ENCODE measurements around the gene MYO10.

DNA sequence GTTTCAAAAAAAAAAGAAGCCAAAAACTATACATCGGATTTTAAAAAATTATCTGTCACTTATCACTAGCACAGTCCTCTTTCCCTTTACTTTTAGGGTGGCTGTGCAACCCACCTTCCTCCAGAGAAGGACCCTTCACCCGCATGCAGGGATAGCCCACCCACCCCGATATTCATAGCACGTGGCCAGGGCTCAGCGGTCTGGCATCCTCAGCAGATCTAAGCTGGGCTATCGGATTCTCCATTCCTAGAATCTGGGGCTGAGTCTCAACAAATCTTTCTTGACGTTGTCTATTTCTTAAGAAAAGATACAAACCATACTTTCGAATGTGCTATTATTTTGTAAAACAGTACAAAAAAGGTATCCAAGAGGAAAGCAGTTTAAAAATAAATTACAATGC is 70.9 kb downstream of the MYO10 start:
- TF ChIP-seq, protein P1, sequence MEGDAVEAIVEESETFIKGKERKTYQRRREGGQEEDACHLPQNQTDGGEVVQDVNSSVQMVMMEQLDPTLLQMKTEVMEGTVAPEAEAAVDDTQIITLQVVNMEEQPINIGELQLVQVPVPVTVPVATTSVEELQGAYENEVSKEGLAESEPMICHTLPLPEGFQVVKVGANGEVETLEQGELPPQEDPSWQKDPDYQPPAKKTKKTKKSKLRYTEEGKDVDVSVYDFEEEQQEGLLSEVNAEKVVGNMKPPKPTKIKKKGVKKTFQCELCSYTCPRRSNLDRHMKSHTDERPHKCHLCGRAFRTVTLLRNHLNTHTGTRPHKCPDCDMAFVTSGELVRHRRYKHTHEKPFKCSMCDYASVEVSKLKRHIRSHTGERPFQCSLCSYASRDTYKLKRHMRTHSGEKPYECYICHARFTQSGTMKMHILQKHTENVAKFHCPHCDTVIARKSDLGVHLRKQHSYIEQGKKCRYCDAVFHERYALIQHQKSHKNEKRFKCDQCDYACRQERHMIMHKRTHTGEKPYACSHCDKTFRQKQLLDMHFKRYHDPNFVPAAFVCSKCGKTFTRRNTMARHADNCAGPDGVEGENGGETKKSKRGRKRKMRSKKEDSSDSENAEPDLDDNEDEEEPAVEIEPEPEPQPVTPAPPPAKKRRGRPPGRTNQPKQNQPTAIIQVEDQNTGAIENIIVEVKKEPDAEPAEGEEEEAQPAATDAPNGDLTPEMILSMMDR (IDR thresholded peaks at IDR 0.05; ENCODE audit: extremely low read depth in 1 of 2, insufficient read depth in 1 of 2, low read depth in 1 of 2, low read length in 2 of 2): no peak
- TF ChIP-seq, protein P2, sequence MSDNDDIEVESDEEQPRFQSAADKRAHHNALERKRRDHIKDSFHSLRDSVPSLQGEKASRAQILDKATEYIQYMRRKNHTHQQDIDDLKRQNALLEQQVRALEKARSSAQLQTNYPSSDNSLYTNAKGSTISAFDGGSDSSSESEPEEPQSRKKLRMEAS (IDR thresholded peaks at IDR 0.05; ENCODE audit: insufficient read depth, insufficient read length): no peak
